ENCODE data around the gene ETNK2. TPM values are rescaled to one million over a fixed set of nuclear protein-coding genes. Genes with fewer than 3 reads are reported as not detected.

ETNK2 gene
- total RNA-seq, 1 donor from 2014 or later, result 8.2 TPM

GRCh38 chr1:204191456-204191855 is 39.6 kb upstream of the ETNK2 start:
- H3K4me3 Mint-ChIP-seq (ENCODE audit: unreplicated experiment), result no peak overlapping the region
- FAIRE-seq (no peak), DNase-seq (ENCODE audit: low read depth) (no peak)
- H3K4me1 Mint-ChIP-seq (ENCODE audit: low read depth, unreplicated experiment), result peaks cover 20% of the 10 kb centered on the region
- no peak overlapping the region for H2AFZ ChIP-seq (ENCODE audit: low read depth, low read length)
- peaks cover 15% of the 10 kb centered on the region for H3K4me1 ChIP-seq (ENCODE audit: insufficient read depth, low read length)
- H3K27me3 Mint-ChIP-seq (ENCODE audit: low read depth, unreplicated experiment), result peaks cover 61% of the 10 kb centered on the region
- no peaks in the 10 kb centered on the region for H3K36me3 Mint-ChIP-seq (ENCODE audit: low read depth, unreplicated experiment)
- no peaks in the 10 kb centered on the region for H4K20me1 ChIP-seq (ENCODE audit: insufficient read depth, low read length)
- no peaks in the 10 kb centered on the region for H3K79me2 ChIP-seq (ENCODE audit: insufficient read depth, low read length)
- H3K27ac ChIP-seq (ENCODE audit: low read depth, low read length), result no peak overlapping the region
- TF ChIP-seq CTCF (IDR thresholded peaks at IDR 0.05; ENCODE audit: insufficient read depth, low read depth, low read length) (no peak), EZH2 (IDR thresholded peaks at IDR 0.05; ENCODE audit: insufficient read depth, low read length) (no peak)
- H3K27ac Mint-ChIP-seq (ENCODE audit: unreplicated experiment), result no peak overlapping the region
- H3K9me3 ChIP-seq (ENCODE audit: insufficient read depth, low read depth, low read length), result no peaks in the 10 kb centered on the region
- peaks cover 7% of the 10 kb centered on the region for H3K27me3 ChIP-seq (ENCODE audit: insufficient read depth, low read length)
- H3K36me3 ChIP-seq (ENCODE audit: insufficient read depth, low read length), result no peaks in the 10 kb centered on the region
- H3K9ac ChIP-seq (ENCODE audit: low read length), result no peak overlapping the region
- H3K4me2 ChIP-seq (ENCODE audit: low read length), result no peak overlapping the region
- no peak overlapping the region for H3K4me3 ChIP-seq (ENCODE audit: insufficient read depth, low read depth, low read length)
- peaks cover 3% of the 10 kb centered on the region for H3K9me3 Mint-ChIP-seq (ENCODE audit: unreplicated experiment)

DNA sequence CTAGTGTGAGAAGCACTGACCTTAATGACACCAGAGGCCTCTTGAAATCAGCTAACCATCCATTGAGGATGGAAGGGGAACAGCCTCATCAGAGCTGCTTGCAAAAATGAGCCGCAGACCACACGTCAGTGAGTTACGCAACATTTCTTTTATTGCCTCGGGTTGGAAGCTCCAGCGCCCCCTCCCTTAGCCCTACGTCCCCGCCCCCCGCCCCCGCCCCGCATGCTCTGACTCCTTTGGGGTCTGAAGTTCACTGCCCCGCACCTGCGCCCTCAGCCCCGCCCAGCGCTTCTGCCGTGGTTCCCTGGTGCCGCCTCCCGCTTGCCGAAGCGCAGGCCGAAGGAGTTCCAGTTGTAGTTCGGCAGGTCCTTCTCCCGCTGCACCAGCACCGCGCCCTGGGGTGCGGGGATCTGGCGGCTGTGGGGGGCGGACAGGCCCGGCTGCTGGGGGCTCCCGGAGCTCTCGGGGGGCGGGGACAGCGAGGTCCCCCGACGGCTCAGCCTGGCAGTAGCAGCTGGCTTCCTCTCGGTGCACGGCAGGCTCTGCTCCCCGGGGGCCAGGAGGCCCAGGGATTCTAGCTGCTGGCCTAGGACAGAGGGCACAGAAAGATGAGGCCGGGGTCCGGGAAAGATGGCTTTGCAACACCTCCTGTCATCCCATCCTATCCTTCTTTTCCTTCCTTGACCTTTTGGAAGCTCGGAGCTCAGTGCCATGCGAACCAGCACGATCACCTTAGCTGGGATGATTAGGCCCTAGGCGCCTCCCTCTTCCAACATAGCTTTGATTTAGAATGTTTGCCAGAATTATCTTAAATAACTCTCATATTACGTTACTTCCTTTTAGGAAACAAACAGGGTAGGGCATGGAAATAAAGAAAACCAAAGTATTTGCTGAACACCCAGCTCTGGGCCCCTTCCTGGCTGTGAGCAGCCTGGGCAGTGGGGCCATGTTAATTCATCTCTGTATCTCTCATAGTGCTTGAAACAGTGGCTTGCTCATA is 38.7 kb upstream of the ETNK2 start:
- H3K36me3 Mint-ChIP-seq (ENCODE audit: low read depth, unreplicated experiment), result no peaks in the 10 kb centered on the region
- Histone ChIP-seq H3K9ac (ENCODE audit: low read length) (no peak overlapping the region), H3K4me2 (ENCODE audit: low read length) (peak overlapping the region; percentile 52), H4K20me1 (ENCODE audit: insufficient read depth, low read length) (no peaks in the 10 kb centered on the region), H3K27ac (ENCODE audit: low read depth, low read length) (no peak overlapping the region), H3K9me3 (ENCODE audit: insufficient read depth, low read depth, low read length) (no peaks in the 10 kb centered on the region), H3K27me3 (ENCODE audit: insufficient read depth, low read length) (peaks cover 10% of the 10 kb centered on the region), H3K36me3 (ENCODE audit: insufficient read depth, low read length) (no peaks in the 10 kb centered on the region), H2AFZ (ENCODE audit: low read depth, low read length) (peak overlapping the region; percentile 48), H3K4me1 (ENCODE audit: insufficient read depth, low read length) (peaks cover 5% of the 10 kb centered on the region), H3K79me2 (ENCODE audit: insufficient read depth, low read length) (no peaks in the 10 kb centered on the region), H3K4me3 (ENCODE audit: insufficient read depth, low read depth, low read length) (no peak overlapping the region)
- peaks cover 12% of the 10 kb centered on the region for H3K4me1 Mint-ChIP-seq (ENCODE audit: low read depth, unreplicated experiment)
- H3K27ac Mint-ChIP-seq (ENCODE audit: unreplicated experiment), result no peak overlapping the region
- TF ChIP-seq CTCF (IDR thresholded peaks at IDR 0.05; ENCODE audit: insufficient read depth, low read depth, low read length), result no peak
- TF ChIP-seq EZH2 (IDR thresholded peaks at IDR 0.05; ENCODE audit: insufficient read depth, low read length), result no peak
- no peak overlapping the region for H3K4me3 Mint-ChIP-seq (ENCODE audit: unreplicated experiment)
- peaks cover 64% of the 10 kb centered on the region for H3K27me3 Mint-ChIP-seq (ENCODE audit: low read depth, unreplicated experiment)
- DNase-seq (ENCODE audit: low read depth), result peak; percentile 50
- H3K9me3 Mint-ChIP-seq (ENCODE audit: unreplicated experiment), result peaks cover 3% of the 10 kb centered on the region
- no peak for FAIRE-seq
